PC-3 (cell line): ENCODE data around the gene RABGAP1.

Experiments used
- CTCF ChIP-seq: fragments of 300-600 bp; sonication (generic); conservative IDR thresholded peaks from 2 replicates; pipeline ENCODE4 v1.5.1; 2017; ENCODE audit warnings: antibody characterized with exemption, low read depth, mild to moderate bottlenecking, low read length
- EZH2phosphoT487 ChIP-seq: fragments of 300-600 bp; sonication (generic); IDR thresholded peaks from 2 replicates; pipeline ENCODE4 v1.6.1; 2018; ENCODE audit warnings: mild to moderate bottlenecking, antibody characterized with exemption, low read length, borderline replicate concordance

DNA sequence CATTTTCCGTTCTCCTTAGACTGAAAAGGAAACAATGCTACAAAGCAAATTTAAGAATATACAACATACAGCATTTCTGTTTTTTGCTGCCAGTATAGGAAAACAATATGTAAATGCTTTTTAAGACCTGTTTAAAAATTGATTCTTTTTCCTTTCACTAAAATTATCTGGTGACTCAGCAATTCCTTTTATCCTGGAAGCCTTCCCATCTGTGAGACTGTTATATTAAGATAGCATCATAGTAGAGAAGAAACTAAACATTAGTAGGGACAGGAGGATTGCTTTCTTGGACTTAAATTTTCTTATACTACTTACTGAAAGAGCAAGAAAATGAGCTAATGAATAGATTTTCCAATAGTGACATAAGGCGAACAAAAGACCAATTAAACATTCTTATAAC, 62.6 kb downstream of the RABGAP1 start:
- TF ChIP-seq EZH2phosphoT487 (no peak), CTCF (no peak)
